Measurements from ENCODE around the gene IREB2.

The IREB2 gene, protein sequence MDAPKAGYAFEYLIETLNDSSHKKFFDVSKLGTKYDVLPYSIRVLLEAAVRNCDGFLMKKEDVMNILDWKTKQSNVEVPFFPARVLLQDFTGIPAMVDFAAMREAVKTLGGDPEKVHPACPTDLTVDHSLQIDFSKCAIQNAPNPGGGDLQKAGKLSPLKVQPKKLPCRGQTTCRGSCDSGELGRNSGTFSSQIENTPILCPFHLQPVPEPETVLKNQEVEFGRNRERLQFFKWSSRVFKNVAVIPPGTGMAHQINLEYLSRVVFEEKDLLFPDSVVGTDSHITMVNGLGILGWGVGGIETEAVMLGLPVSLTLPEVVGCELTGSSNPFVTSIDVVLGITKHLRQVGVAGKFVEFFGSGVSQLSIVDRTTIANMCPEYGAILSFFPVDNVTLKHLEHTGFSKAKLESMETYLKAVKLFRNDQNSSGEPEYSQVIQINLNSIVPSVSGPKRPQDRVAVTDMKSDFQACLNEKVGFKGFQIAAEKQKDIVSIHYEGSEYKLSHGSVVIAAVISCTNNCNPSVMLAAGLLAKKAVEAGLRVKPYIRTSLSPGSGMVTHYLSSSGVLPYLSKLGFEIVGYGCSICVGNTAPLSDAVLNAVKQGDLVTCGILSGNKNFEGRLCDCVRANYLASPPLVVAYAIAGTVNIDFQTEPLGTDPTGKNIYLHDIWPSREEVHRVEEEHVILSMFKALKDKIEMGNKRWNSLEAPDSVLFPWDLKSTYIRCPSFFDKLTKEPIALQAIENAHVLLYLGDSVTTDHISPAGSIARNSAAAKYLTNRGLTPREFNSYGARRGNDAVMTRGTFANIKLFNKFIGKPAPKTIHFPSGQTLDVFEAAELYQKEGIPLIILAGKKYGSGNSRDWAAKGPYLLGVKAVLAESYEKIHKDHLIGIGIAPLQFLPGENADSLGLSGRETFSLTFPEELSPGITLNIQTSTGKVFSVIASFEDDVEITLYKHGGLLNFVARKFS

DNA sequence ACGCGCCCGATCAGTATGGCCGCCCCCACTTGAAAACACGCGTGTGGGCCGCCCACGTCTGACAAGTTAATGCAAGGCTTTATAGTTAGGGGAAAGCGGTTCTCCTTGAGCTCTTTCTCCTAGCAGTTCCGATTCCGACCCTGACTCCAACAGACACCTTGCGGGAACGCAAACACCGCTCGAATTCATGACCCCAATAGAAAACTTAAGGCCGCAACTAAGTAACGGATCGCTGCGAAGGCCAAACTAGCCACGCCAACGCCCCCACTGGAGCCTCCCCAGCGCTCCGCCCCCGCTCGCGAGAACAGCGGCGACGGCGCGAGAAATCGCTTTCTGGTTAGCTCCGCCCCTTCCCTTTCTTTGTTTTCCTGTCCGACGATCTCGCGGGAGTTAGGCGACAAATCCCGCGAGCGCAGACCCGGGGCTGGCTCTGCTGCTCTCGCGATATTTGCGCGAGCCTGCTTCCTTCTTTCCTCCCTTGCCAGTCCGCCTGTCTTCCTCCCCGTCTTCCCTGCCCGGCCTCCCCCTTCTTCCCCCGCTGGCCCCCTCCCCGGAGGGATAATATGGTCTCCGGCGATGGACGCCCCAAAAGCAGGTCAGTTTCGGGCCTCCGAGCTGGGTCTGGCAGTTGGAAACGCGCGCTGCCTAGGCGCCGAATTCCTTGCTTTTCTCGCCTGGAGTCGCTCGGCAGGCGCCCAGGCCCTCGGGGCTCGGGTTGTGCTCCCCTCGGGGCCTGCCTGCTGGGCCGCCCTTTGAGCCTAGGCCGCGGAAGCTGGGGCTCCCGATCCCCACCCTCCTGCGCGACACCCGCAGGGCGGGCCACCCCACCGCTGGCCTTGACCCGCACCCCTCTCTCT is at the start of gene IREB2:
IREB2 (plus strand) TSS at position 455 of the 857 bp plus-strand sequence; CDS start at position 577, 122 bp downstream.
- TF ChIP-seq, protein P1, sequence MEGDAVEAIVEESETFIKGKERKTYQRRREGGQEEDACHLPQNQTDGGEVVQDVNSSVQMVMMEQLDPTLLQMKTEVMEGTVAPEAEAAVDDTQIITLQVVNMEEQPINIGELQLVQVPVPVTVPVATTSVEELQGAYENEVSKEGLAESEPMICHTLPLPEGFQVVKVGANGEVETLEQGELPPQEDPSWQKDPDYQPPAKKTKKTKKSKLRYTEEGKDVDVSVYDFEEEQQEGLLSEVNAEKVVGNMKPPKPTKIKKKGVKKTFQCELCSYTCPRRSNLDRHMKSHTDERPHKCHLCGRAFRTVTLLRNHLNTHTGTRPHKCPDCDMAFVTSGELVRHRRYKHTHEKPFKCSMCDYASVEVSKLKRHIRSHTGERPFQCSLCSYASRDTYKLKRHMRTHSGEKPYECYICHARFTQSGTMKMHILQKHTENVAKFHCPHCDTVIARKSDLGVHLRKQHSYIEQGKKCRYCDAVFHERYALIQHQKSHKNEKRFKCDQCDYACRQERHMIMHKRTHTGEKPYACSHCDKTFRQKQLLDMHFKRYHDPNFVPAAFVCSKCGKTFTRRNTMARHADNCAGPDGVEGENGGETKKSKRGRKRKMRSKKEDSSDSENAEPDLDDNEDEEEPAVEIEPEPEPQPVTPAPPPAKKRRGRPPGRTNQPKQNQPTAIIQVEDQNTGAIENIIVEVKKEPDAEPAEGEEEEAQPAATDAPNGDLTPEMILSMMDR (IDR thresholded peaks at IDR 0.05; ENCODE audit: extremely low read depth, insufficient read depth, missing control alignments) = no peak
- peak; percentile 98 for DNase-seq (ENCODE audit: low spot score)
- in situ Hi-C loops (cut with MboI; ENCODE audit: low pct_unique_long_range_greater_than_20kb, low sequenced_read_pairs, unreplicated experiment) = no loop called here

DNA sequence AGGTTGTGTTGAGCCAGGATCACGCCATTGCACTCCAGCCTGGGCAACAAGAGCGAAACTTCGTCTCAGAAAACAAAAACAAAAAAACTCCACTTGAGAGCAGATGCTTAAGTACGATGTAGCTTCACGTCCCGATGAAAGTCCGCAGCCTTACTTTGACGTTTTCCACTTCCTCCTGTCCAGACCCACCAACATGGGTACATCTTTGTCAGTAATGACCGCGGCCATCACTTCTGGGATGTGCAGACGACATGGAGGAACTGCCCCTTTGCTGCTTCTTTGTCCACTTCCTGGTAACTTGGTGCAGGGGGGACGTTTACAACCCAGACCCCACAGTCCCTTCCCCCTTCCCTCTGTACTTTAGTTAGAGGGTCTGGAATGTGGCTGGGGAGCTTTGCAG is 49.2 kb upstream of the IREB2 start:
- in situ Hi-C loops (cut with MboI; ENCODE audit: low pct_unique_long_range_greater_than_20kb, low sequenced_read_pairs, unreplicated experiment) = no loop called here
- DNase-seq (ENCODE audit: low spot score) = no peak
- TF ChIP-seq, protein P1 (IDR thresholded peaks at IDR 0.05; ENCODE audit: extremely low read depth, insufficient read depth, missing control alignments) = no peak

DNA sequence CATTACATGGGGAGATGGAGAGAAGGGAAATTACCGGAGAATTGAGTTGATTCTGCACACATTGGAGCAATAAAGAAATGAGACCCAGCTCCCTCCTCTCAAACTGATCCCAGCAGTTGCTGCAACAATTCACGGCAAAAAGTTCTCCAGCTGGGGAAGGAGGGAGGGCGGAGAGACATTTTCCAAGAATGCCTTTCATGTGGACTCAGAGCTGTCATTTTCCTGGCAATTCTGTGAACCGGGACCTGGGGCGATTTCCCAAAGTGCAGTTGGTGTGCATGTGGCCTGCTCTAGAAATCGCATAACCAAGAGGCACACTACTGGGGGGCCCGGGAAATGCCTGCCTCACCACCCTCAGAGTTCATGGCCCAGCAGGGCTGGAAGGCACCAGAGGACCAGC is 48.7 kb upstream of the IREB2 start:
- DNase-seq (ENCODE audit: low spot score) = no peak
- in situ Hi-C loops (cut with MboI; ENCODE audit: low pct_unique_long_range_greater_than_20kb, low sequenced_read_pairs, unreplicated experiment) = no loop called here
- TF ChIP-seq, protein P1 (IDR thresholded peaks at IDR 0.05; ENCODE audit: extremely low read depth, insufficient read depth, missing control alignments) = no peak

DNA sequence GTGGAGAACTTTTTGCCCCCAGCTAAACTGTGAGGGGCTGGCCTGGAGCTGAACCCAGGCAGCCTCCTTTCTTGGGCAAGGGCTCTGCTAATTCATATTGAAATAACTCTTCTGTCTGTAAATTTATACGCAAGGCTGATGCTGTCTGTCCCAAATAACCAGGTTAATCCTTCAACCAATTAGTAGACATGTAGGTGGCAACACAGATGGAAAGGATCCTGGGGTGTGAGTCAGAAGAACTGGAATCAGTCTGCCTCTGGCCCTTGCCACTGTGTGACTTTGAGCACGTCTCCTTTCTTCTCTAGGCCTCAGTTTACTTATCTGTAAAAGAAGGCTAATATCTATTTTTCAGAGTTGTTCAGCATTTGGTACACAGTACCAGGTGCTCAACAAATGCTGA is 48.3 kb upstream of the IREB2 start:
- DNase-seq (ENCODE audit: low spot score) = no peak
- in situ Hi-C loops (cut with MboI; ENCODE audit: low pct_unique_long_range_greater_than_20kb, low sequenced_read_pairs, unreplicated experiment) = no loop called here
- TF ChIP-seq, protein P1 (IDR thresholded peaks at IDR 0.05; ENCODE audit: extremely low read depth, insufficient read depth, missing control alignments) = no peak

DNA sequence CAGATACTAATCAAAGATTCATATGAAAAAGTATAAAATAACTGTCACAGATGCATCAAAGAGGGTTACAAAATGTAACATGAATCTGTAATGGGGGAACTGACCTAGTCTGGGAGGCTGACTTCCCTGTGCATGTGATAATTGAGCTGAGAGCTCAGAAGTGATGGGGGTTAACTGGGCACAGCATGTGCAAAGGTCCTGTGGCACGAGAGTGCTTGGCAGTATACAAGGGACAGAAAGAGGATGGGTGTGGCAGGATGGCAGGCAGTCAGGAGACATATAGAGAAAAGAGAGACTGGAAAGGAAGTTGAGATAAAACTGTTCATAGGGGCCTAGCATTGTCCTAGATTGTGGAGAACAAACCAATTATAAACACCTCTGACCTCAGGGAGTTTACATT is 47.8 kb upstream of the IREB2 start:
- in situ Hi-C loops (cut with MboI; ENCODE audit: low pct_unique_long_range_greater_than_20kb, low sequenced_read_pairs, unreplicated experiment) = no loop called here
- DNase-seq (ENCODE audit: low spot score) = no peak
- TF ChIP-seq, protein P1 (IDR thresholded peaks at IDR 0.05; ENCODE audit: extremely low read depth, insufficient read depth, missing control alignments) = no peak

DNA sequence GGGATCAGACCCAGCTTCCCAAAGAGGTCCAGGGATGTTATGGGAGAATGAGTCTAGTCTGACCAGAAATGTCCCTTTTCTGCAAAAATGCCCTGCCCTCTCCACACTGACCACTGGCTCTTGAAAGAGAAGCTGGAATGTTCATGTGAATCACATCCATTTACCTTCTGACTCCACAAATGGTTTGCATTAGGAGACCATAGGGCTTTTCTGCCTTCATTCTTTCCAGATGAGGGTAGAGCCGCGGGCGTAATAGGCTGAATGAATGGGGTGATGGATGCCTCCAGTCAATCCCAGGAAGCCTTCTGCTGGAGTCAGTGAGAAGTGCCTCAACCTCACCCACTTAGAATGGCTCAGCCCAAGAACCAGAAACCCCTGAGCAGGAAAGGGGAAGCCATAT is 47.2 kb upstream of the IREB2 start:
- no peak for DNase-seq (ENCODE audit: low spot score)
- in situ Hi-C loops (cut with MboI; ENCODE audit: low pct_unique_long_range_greater_than_20kb, low sequenced_read_pairs, unreplicated experiment) = no loop called here
- TF ChIP-seq, protein P1 (IDR thresholded peaks at IDR 0.05; ENCODE audit: extremely low read depth, insufficient read depth, missing control alignments) = no peak

Data from GM13977 (cell line).